WTC11 (cell line): ENCODE data around the gene ATP2C1. TPM values are rescaled to one million over a fixed set of nuclear protein-coding genes. Genes with fewer than 3 reads are reported as not detected.

Experiments
- ATAC-seq: fragments of 200-7000 bp; cut with Tn5 transposase; 2 replicates; pipeline ENCODE4 v1.10.0; 2021; ENCODE audit warnings: mild to moderate bottlenecking, moderate library complexity
- CTCF ChIA-PET: fragments of 300-600 bp; sonication (Branson Sonifier 250); formaldehyde crosslinking; loops from one replicate; lab custom pipeline; 2021; ENCODE audit warnings: antibody characterized with exemption; lab: Charles Lee
- POLR2A ChIA-PET: fragments of 350-600 bp; sonication (Branson Sonifier 250); formaldehyde crosslinking; loops from one replicate; lab custom pipeline; 2021; ENCODE audit warnings: antibody characterized with exemption; lab: Charles Lee
- DNase-seq: peaks from one replicate; pipeline ENCODE4 v3.0.0; 2021; ENCODE audit warnings: low spot score
- H3K27ac Mint-ChIP-seq: 2 replicates; pipeline ENCODE4 v1.8.0; 2021; ENCODE audit warnings: mixed read lengths
- H3K27me3 Mint-ChIP-seq: 2 replicates; pipeline ENCODE4 v1.8.0; 2021; ENCODE audit warnings: low read depth, mild to moderate bottlenecking, moderate library complexity, mixed read lengths
- H3K36me3 Mint-ChIP-seq: 2 replicates; pipeline ENCODE4 v1.8.0; 2021; ENCODE audit warnings: mixed read lengths
- H3K4me1 Mint-ChIP-seq: 2 replicates; pipeline ENCODE4 v1.8.0; 2022; ENCODE audit warnings: mixed read lengths
- H3K4me3 Mint-ChIP-seq: 2 replicates; pipeline ENCODE4 v1.8.0; 2021; ENCODE audit warnings: mild to moderate bottlenecking, moderate library complexity, mixed read lengths
- H3K9me3 Mint-ChIP-seq: 2 replicates; pipeline ENCODE4 v1.8.0; 2021; ENCODE audit warnings: mixed read lengths
- AFF4 ChIP-seq: sonication (generic); formaldehyde crosslinking; IDR thresholded peaks from 2 replicates; pipeline ENCODE4 v1.8.1; 2023; ENCODE audit warnings: mild to moderate bottlenecking, missing genetic modification reagents, borderline replicate concordance
- ATF2 ChIP-seq: sonication (generic); formaldehyde crosslinking; IDR thresholded peaks from 2 replicates; pipeline ENCODE4 v1.8.1; 2022; ENCODE audit warnings: low read depth, missing genetic modification reagents, borderline replicate concordance
- CREB1 ChIP-seq: sonication (generic); formaldehyde crosslinking; IDR thresholded peaks from 2 replicates; pipeline ENCODE4 v1.8.0; 2023; ENCODE audit warnings: mild to moderate bottlenecking, missing genetic modification reagents
- CREM ChIP-seq: sonication (generic); formaldehyde crosslinking; IDR thresholded peaks from 2 replicates; pipeline ENCODE4 v1.8.1; 2022; ENCODE audit warnings: mild to moderate bottlenecking, missing genetic modification reagents, moderate library complexity
- E2F4 ChIP-seq: sonication (generic); formaldehyde crosslinking; IDR thresholded peaks from 2 replicates; pipeline ENCODE4 v1.8.1; 2022; ENCODE audit warnings: low read depth, mild to moderate bottlenecking, moderate library complexity, missing genetic modification reagents, borderline replicate concordance
- EMX1 ChIP-seq: fragments of 250-450 bp; sonication (Bioruptor Pico); IDR thresholded peaks from 2 replicates; pipeline ENCODE4 v1.8.0; 2021; ENCODE audit warnings: mild to moderate bottlenecking
- KAT7 ChIP-seq: sonication (generic); formaldehyde crosslinking; IDR thresholded peaks from 2 replicates; pipeline ENCODE4 v1.8.1; 2023; ENCODE audit warnings: missing genetic modification reagents, mild to moderate bottlenecking, borderline replicate concordance
- MXD4 ChIP-seq: fragments of 250-450 bp; sonication (Bioruptor Pico); IDR thresholded peaks from 2 replicates; pipeline ENCODE4 v1.8.0; 2021; ENCODE audit warnings: mild to moderate bottlenecking, moderate library complexity, borderline replicate concordance
- NFATC4 ChIP-seq: fragments of 250-450 bp; sonication (Bioruptor Pico); IDR thresholded peaks from 2 replicates; pipeline ENCODE4 v1.9.0; 2021; ENCODE audit warnings: mild to moderate bottlenecking
- NFYB ChIP-seq: sonication (generic); formaldehyde crosslinking; conservative IDR thresholded peaks from 2 replicates; pipeline ENCODE4 v1.8.0; 2022; ENCODE audit warnings: low read depth, missing genetic modification reagents
- NR1H2 ChIP-seq: sonication (generic); formaldehyde crosslinking; IDR thresholded peaks from 2 replicates; pipeline ENCODE4 v1.9.0; 2021; ENCODE audit warnings: mild to moderate bottlenecking, moderate library complexity, missing genetic modification reagents
- SMAD3 ChIP-seq: sonication (generic); formaldehyde crosslinking; IDR thresholded peaks from 2 replicates; pipeline ENCODE4 v1.8.0; 2022; ENCODE audit warnings: missing genetic modification reagents, mild to moderate bottlenecking, borderline replicate concordance
- SMAD4 ChIP-seq: sonication (generic); formaldehyde crosslinking; IDR thresholded peaks from 2 replicates; pipeline ENCODE4 v1.8.0; 2022; ENCODE audit warnings: mild to moderate bottlenecking, missing genetic modification reagents
- TEAD1 ChIP-seq: sonication (generic); formaldehyde crosslinking; IDR thresholded peaks from 2 replicates; pipeline ENCODE4 v1.8.0; 2022; ENCODE audit warnings: mild to moderate bottlenecking, missing genetic modification reagents
- ZBTB43 ChIP-seq: sonication (generic); formaldehyde crosslinking; IDR thresholded peaks from 2 replicates; pipeline ENCODE4 v1.8.1; 2023; ENCODE audit warnings: mild to moderate bottlenecking, missing genetic modification reagents
- ZMAT4 ChIP-seq: fragments of 250-450 bp; sonication (Bioruptor Pico); IDR thresholded peaks from 2 replicates; pipeline ENCODE4 v1.9.0; 2021; ENCODE audit warnings: mild to moderate bottlenecking
- ZNF219 ChIP-seq: sonication (generic); formaldehyde crosslinking; IDR thresholded peaks from 2 replicates; pipeline ENCODE4 v1.8.0; 2023; ENCODE audit warnings: missing genetic modification reagents, mild to moderate bottlenecking, borderline replicate concordance
- ZNF396 ChIP-seq: fragments of 250-450 bp; sonication (Bioruptor Pico); IDR thresholded peaks from 2 replicates; pipeline ENCODE4 v1.8.0; 2021; ENCODE audit warnings: mild to moderate bottlenecking, moderate library complexity, borderline replicate concordance
- ZNF532 ChIP-seq: fragments of 250-450 bp; sonication (Bioruptor Pico); IDR thresholded peaks from 2 replicates; pipeline ENCODE4 v1.9.0; 2021; ENCODE audit warnings: mild to moderate bottlenecking, borderline replicate concordance
- ZSCAN18 ChIP-seq: fragments of 250-450 bp; sonication (Bioruptor Pico); IDR thresholded peaks from 2 replicates; pipeline ENCODE4 v2.1.2; 2022; ENCODE audit warnings: mild to moderate bottlenecking, moderate library complexity
- total RNA-seq: library from RNA; stranded (reverse); gene quantifications from 3 replicates; pipeline ENCODE4 v1.2.3, GENCODE V29; 2021

The ATP2C1 gene
- total RNA-seq, 1 experiment from 2014 or later: 62.5 TPM

GRCh38 chr3:130853581-130853980 lies 40.3 kb upstream of the ATP2C1 start:
- DNase-seq: no peak
- peaks cover 27% of the 10 kb centered on the region for H3K4me1 Mint-ChIP-seq
- H3K27ac Mint-ChIP-seq: no peak overlapping the region
- H3K4me3 Mint-ChIP-seq: no peak overlapping the region
- no peaks in the 10 kb centered on the region for H3K9me3 Mint-ChIP-seq
- TF ChIP-seq CREB1 (CRISPR knock-in tag): no peak
- no peak for TF ChIP-seq ZNF219
- no peak for TF ChIP-seq ATF2 (CRISPR knock-in tag)
- no peak for TF ChIP-seq AFF4 (CRISPR knock-in tag)
- no peak for TF ChIP-seq EMX1 (CRISPR knock-in tag)
- no peak for TF ChIP-seq NR1H2
- TF ChIP-seq MXD4 (CRISPR knock-in tag): no peak
- TF ChIP-seq NFYB (CRISPR knock-in tag): no peak
- no peak for TF ChIP-seq E2F4 (CRISPR knock-in tag)
- TF ChIP-seq ZMAT4 (CRISPR knock-in tag): no peak
- no peak for TF ChIP-seq NFATC4 (CRISPR knock-in tag)
- no peak for TF ChIP-seq ZBTB43 (CRISPR knock-in tag)
- no peak for TF ChIP-seq ZNF396 (CRISPR knock-in tag)
- TF ChIP-seq TEAD1 (CRISPR knock-in tag): no peak
- no peak for TF ChIP-seq ZSCAN18 (CRISPR knock-in tag)
- H3K27me3 Mint-ChIP-seq: no peaks in the 10 kb centered on the region
- CTCF ChIA-PET: no interaction called here
- no peak for ATAC-seq
- H3K36me3 Mint-ChIP-seq: no peaks in the 10 kb centered on the region
- POLR2A ChIA-PET: no interaction called here

- POLR2A ChIA-PET: no interaction called here
- CTCF ChIA-PET: no interaction called here
- ATAC-seq (no peak), DNase-seq (no peak)
- Mint-ChIP-seq H3K27ac (no peak overlapping the region), H3K4me1 (peaks cover 19% of the 10 kb centered on the region), H3K9me3 (no peaks in the 10 kb centered on the region), H3K4me3 (no peak overlapping the region), H3K36me3 (no peaks in the 10 kb centered on the region), H3K27me3 (no peaks in the 10 kb centered on the region)
- TF ChIP-seq ZMAT4 (CRISPR knock-in tag) (no peak), CREM (CRISPR knock-in tag) (no peak), ZNF532 (CRISPR knock-in tag) (no peak), SMAD4 (CRISPR knock-in tag) (no peak), KAT7 (CRISPR knock-in tag) (no peak), SMAD3 (CRISPR knock-in tag) (no peak)
Measured at GRCh38 chr3:130854208-130854864, 39.5 kb upstream of the ATP2C1 start.
